GM18868 (cell line): ENCODE results near the gene TPRN.
A peak's percentile ranks its signal among the peaks of the same experiment; 100 is the strongest.
"Not testable (repeated sequence)": the region's sequence is repeated elsewhere in the genome, so short reads cannot be mapped to it uniquely, and the experiment has no call there.

Experiments
- ATAC-seq: cut with Tn5 transposase; IDR thresholded peaks from one replicate; pipeline ENCODE4 v1.9.1; 2021; ENCODE audit warnings: mild to moderate bottlenecking, moderate library complexity; ENCODE audit not compliant: unreplicated experiment

The TPRN gene, protein sequence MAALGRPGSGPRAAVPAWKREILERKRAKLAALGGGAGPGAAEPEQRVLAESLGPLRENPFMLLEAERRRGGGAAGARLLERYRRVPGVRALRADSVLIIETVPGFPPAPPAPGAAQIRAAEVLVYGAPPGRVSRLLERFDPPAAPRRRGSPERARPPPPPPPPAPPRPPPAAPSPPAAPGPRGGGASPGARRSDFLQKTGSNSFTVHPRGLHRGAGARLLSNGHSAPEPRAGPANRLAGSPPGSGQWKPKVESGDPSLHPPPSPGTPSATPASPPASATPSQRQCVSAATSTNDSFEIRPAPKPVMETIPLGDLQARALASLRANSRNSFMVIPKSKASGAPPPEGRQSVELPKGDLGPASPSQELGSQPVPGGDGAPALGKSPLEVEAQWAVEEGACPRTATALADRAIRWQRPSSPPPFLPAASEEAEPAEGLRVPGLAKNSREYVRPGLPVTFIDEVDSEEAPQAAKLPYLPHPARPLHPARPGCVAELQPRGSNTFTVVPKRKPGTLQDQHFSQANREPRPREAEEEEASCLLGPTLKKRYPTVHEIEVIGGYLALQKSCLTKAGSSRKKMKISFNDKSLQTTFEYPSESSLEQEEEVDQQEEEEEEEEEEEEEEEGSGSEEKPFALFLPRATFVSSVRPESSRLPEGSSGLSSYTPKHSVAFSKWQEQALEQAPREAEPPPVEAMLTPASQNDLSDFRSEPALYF

GRCh38 chr9:137200311-137201204 lies at the start of gene TPRN:
TSS of gene TPRN (minus strand) at chr9:137200741. CDS start at chr9:137200711, 30 bp downstream.
- peak; percentile 88 for ATAC-seq

- ATAC-seq = no peak
Observed at GRCh38 chr9:137247916-137248175, 47.3 kb upstream of the TPRN start.

- ATAC-seq = no peak
Observed at GRCh38 chr9:137247135-137247915, 46.8 kb upstream of the TPRN start.

DNA sequence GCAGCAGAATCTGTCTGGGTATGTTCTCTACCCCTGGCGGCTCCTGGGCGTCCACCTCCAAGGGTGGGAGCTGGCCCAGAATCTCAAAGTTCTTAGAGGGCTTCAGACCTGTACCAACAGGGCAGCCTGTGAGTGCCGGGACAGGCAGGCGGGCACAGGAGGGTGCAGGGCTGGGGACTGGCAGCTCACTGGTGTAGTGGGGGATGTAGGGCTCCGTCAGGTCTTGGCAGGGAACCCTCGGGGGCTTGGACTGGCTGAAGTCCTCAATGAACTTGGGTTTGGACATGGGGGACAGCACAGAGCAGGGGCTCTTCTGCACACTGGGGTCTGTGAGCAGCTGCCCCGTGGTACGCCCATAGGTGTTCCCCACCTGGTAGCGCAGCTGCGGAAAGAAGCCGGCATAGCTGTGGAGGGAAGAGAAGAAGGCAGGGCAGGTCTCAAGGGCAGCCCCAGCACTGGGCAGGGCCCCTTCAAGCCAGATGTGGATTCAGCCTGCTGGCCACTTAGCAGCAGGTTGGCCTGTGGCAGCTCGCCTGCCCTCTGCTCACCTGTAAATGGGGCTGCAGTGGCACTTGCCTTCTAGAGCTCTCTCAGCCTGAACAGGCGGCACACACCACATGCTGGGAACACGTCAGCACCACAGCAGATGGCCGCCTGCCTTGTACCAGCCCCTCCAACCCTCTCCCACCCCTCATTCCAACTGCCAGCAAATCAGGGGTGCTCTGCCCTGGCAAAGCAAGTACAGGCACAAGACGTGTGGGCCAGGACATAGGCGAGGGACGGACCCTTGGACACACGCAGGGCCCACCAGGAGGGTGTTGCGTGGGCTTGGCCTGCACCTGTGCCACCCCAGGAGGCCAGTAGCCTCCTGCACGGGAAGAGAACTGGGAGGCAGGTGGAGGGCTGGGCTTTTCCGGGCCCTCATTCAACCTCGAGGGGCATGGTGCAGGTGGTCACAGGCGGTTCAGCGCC lies 45.2 kb upstream of the TPRN start:
- ATAC-seq = no peak

- no peak for ATAC-seq
Observed at GRCh38 chr9:137244486-137245449, 44.2 kb upstream of the TPRN start.

DNA sequence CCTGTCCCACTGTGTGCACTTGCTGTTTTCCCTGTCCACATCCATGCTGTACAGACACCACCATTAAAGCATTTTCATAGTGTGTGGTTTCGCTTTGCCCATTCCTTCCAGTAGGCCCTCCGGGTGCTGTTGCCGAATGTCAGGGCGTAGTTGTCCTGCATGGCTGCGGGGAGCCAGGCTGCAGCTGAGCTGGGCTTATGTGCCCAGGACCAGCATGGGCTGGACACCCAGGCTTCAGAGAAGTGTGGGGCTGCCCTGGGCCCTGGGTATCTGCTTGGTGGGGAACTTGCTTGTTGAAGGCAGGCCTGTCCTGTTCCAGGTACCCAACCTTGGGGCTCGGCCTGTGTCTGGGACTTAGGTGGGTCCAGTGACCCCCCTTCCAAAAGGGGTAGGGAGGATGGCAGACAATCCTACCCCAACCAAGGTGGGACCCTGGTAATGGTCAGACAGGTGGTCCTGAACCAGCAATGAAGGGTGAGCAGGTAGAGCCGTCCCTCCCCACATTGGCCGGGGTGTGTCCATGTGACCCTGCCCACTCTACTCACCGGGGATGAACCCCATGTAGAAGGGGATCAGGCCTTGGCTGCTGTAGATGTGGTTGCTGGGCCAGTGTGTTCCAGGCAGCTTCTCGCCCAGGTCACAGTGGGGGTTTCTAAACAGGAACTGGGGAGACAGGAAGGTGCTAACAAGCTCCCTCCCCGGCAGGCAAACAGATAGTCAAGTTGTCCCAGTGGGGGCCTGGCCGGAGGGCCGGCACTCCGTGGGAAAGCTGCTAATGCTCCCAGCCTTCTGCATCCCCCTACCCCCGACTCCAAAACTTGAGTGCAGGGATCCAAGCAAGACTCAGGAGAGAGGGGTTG lies 43.3 kb upstream of the TPRN start:
- ATAC-seq = no peak

- not testable (repeated sequence) for ATAC-seq
Observed at GRCh38 chr9:137243266-137243625, 42.7 kb upstream of the TPRN start.

DNA sequence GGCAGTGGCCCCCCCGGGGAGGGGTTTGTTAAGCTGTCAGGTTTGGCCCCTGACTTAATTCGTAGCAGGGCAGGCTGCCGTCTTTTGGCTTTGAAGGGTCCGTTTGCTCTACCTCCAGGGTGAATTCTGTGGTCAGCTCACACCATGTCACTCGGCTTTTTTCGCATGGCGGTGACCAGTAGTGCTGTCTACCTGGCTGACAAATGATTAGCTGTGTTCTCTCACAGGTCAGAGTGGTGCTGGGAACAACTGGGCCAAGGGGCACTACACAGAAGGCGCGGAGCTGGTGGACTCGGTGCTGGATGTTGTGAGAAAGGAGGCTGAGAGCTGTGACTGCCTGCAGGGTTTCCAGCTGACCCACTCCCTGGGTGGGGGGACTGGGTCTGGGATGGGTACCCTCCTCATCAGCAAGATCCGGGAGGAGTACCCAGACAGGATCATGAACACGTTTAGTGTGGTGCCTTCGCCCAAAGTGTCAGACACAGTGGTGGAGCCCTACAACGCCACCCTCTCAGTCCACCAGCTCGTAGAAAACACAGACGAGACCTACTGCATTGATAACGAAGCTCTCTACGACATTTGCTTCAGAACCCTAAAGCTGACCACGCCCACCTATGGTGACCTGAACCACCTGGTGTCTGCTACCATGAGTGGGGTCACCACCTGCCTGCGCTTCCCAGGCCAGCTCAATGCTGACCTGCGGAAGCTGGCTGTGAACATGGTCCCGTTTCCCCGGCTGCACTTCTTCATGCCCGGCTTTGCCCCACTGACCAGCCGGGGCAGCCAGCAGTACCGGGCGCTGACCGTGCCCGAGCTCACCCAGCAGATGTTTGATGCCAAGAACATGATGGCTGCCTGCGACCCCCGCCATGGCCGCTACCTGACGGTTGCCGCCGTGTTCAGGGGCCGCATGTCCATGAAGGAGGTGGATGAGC lies 42.0 kb upstream of the TPRN start:
- ATAC-seq = no peak

DNA sequence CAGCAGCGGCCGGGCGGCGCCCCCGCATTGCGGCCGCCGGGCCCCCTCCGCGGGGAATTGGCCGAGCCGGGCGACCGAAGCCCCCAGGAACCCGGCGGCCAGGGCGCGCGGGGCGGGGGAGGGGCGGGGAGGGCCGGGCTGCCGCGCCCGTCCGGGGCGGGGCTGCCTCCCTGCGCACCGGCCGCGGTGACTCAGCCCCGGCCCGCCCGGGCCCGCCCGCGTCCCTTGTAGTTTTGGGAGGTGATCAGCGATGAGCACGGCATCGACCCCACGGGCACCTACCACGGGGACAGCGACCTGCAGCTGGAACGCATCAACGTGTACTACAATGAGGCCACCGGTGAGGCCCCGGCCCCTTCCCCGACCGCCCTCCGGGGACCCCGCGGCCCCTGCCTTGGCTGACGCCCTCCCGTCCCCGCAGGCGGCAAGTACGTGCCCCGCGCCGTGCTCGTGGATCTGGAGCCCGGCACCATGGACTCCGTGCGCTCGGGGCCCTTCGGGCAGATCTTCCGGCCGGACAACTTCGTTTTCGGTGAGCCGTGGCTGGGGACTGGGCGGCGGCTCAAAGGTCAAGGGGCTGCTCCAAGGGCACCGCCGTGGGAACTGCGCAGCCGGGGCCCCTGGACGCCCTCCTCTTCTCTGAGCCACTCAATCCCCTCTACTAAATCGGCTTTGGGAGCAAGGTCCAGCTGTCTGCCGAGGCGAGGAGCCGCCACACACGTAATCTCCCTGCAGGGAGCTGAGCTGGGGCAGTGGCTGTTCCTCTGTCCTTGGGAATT lies 41.1 kb upstream of the TPRN start:
- ATAC-seq = peak; percentile 2

- ATAC-seq = peak; percentile 75
Observed at GRCh38 chr9:137240841-137241489, 40.4 kb upstream of the TPRN start, which contains the start of gene TUBB4B. TSS of gene TUBB4B (plus strand) at chr9:137241287. CDS start at chr9:137241361, 74 bp downstream.

GRCh38 chr9:137240318-137240840 lies 39.8 kb upstream of the TPRN start:
- peak; percentile 16 for ATAC-seq

DNA sequence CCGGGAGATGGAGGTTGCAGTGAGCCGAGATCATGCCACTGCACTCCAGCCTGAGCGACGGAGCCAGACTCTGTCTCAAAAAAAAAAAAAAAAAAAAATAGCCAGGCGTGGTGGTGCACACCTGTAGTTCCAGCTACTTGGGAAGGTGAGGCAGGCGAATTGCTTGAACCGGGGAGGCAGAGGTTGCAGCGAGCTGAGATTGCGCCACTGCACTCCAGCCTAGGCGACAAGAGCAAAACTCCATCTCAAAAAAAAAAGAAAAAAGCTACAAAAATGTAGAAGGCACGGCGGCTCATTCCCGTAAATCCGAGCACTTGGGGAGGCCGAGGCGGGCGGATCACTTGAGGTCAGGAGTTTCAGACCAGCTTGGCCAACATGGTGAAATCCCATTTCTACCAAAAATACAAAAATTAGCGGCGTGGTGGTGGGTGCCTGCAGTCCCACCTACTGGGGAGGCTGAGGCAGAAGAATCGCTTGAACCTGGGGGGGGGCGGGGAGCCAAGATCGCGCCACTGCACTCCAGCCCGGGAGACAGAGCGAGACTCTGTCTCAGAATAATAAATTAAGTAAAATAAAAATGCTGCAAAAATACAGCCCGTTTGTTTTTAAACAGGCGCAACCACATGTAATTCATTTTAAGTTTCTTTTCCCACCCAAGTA lies 39.1 kb upstream of the TPRN start:
- not testable (repeated sequence) for ATAC-seq

GRCh38 chr9:137237759-137238726 lies 37.5 kb upstream of the TPRN start:
- ATAC-seq = no peak
